GM19397 (cell line): ENCODE data around the gene PDGFA.

Experiments used
- ATAC-seq: cut with Tn5 transposase; IDR thresholded peaks from one replicate; pipeline ENCODE4 v1.9.1; 2021; ENCODE audit warnings: mild to moderate bottlenecking, moderate library complexity; ENCODE audit not compliant: unreplicated experiment

Gene PDGFA

DNA sequence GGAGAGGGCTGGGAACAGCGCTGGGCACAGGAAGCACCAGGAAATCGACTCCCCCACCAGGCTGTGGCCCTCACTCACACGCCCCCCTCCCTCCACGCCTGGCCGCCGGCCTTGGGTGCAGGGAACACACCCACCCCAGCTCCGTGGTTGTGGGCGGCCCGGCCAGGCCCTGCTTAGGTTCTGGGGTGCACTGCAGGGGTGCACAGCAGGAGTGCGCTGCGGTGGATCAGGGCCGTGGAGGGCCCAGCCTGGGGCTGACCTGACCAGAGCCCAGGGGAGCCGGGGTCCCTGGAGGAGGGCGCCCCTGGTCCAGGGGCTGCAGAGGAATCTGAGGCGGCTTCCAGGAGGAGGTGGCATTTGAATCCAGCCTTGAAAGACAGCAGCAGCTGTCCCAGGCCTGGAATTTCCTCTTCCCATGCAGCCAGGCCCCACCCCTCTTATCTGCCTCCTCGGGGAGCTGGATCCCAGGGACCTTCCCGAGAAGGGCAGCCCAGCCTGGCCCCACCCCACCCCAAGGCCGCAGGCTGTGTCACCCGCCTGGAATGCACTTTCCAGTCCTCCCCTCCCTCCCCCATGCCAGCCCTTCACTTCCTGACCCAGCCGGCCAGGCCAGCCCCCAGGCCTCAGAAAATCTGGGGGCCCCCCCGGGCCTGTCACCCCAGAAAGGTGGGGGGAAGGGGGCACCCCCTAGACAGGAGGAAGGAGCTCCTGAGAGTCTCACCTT, 18.4 kb upstream of the PDGFA start:
- no peak for ATAC-seq

DNA sequence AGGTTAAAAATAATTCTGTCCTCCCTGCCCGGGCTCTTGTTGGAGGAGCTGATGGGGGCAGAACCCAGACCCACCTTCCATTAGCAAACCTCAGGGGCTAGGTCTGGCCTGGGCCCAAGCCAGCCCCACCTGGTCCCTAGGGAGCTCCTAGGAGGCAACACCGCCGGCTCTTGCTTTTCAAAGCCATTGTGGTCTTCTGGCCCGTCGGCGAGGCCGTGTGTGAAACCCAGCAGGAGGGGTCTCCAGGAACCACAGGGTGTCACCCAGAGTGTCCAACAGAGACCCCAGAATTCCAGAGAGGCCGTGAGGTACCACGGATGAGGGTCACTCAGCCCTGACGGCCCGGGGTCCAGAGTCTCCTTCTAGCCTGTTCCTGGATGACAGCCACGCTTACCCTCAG, 16.6 kb upstream of the PDGFA start:
- ATAC-seq: no peak

DNA sequence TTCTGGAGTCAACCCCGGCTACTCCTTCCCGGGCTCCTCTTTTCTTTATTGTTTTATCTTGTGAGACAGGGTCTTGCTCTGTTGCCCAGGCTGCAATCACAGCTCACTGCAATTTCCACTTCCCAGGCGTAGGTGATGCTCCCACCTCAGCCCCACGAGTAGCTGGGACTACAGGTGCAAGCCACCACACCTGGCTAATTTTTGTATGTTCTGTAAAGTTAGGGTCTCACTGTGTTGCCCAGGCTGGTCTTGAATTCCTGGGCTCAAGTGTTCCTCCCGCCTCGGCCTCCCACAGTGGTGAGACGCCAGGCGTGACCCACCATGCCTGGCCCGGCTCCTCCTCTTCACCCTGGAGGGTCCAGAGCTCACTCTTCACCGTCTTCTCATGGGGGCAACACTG, 15.3 kb upstream of the PDGFA start:
- no peak for ATAC-seq

DNA sequence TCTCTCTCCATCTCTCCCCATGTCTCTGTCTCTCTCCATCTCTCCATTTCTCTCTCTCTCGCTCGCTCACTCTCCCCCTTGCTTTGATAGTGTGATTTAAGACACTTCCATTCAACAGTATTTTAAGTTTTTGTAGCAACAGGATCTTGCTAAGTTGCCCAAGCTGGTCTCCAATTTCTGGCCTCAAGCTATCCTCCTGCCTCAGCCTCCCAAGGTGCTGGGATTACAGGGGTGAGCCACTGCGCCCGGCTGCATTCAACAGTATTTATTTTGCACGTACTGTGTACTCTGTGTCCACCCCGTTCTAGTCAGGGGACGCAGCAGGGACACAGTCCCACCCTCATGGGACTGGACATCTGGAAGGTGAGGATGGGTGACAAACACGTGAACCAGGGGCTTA, 14.4 kb upstream of the PDGFA start:
- ATAC-seq: no peak

DNA sequence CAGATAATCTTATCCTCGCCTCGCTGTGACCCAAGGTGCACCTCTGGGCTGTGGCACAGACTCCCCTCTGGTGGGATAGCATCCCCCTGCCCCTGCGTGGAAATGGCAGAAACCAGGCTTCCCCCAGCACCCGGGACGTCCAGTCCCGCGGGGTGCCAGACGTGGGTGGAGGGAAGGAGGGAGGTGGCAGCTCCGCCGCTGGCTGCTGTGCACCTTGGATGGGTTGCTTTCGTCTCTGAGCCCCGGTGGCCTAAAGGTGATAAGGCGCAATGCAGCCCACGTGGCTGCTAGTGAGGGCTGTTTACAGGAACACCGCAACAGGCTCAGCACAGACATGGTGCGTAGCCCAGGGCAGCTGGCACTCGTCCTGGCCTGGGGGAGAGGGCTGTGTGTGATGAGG, 13.6 kb upstream of the PDGFA start:
- ATAC-seq: no peak

DNA sequence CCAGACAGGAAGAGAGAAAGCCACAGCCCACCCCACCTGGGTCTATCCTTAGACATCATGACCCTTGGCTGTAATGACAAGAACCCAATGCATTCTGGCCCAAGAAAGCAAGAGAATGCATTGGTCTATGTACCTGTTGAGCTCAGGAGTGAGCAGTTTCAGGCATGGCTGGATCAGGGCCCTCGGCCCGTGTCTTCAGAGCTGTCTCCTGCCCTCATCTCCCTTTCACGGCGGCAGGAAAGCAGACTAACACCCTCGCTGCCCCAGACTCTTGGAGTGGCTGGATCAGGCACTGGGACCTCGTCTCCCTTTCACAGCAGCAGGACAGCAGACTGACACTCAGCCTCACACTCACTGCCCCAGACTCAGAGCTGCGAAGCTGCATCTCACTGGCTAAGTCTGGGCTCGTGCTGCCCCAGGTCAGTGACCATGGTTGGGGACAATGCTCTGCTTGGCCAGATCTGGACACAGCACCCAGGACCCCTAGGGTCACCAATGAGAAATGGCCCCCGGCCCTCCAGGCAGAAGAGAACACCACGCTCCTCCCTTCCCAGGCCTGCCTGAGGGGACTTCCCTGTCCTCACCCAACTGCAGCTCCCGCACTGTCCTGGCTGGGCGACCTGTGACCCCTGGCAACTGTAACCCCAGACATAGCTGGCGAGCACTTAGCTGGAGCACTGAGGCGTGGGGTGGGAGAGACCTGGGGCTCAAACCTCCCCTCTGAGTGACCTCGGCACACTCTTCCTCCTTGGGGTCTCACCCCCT, 12.9 kb upstream of the PDGFA start:
- no peak for ATAC-seq

DNA sequence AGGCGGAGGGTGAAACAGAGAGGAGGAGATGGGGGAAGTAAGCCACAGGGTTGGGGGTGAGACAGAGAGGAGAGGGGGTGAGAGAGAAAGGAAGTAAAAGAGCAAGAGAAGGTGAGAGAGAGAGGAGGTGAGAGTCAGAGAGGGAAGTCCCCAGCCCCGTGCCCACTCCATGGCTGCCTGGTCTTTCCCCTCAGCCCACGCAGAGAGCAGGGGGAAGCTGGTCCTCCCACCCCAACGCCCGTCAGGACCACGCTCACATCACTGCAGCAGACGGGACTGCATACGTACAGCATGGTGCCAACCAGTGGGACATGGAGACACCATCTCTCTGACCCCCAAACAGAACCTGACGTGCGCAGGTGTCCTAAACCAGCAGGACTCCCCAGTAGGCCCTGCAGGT, 12.1 kb upstream of the PDGFA start:
- no peak for ATAC-seq

DNA sequence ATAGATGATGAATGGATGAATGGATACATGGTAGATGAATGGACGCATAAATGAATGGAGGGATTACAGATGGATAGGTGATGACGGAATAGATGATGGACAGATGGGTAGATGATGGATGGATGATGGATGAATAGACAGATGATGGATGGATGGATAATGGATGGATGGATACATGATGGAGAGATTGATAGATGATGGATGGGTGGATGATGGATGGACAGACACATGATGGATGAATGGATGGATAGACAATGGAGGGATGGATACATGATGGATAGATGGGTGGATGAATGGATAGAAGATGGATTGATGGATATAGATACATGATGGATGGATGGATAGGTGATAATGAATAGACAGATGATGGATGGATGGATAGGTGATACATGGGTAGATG, 8.8 kb upstream of the PDGFA start:
- ATAC-seq: no peak

DNA sequence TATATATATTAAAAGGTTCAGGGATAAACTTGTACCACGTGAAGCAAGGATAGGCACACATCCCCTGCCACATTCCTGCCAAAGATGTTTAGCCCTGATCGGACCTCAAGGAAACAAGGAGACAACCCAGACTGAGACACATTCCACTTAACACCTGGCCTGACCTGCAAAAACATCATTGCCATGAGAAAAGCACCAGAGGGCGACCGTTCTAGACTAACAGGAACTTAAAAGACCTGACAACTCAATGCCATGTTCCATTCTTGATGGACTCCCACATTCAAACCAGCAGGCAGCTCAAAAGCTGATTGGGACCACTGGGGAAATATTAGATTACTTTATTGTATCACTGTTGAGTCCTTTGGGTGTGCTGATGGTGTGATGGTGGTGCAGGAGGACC, 8.1 kb upstream of the PDGFA start:
- no peak for ATAC-seq

DNA sequence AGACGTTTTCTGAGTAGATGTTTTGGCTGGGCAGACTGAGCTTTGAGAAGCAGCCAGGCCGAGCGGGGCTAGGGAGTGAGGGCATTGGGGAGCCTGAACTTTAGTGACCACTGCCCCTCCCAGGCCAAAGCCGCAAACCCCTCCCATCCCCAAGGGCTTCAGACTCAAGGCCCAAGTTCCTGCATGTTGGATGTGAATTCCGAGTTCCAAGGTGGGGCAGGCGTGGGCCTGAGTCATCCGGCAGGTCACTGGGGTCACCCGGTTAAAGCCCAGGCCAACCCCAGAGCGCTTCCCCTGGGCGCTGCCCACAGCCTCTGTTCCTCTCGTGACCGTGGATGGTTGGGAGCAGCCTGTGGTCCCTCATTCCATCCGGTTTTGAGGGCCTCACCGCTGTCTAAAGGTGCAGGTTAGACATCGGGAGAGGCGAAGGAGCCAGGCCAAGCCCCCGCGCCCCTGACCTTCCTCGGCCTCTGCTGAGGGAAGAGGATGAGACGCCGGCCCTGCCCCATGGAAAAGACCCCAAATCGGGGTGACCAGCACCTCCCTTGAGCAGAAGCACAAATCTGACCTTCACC, 6.9 kb upstream of the PDGFA start:
- ATAC-seq: no peak

DNA sequence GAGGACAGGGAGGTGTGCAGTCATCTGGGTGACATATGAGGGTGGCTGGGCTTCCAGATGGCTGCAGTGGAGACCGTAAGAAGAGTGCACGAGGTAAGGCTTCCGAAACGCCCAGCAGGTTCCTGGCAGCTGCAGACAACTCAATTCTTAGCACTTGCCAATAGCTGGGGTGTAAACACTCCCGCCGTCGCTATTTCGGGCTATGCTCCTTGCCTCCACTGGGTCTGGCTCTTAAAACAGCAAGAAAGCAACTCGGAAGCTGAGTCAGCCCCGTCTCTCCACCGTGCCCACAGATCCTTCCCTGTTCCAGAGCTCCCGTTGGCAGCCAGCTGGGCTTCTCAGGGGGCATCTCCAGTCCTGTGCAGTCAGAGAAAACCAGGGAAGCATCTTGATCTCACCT, 6.1 kb upstream of the PDGFA start:
- ATAC-seq: no peak

DNA sequence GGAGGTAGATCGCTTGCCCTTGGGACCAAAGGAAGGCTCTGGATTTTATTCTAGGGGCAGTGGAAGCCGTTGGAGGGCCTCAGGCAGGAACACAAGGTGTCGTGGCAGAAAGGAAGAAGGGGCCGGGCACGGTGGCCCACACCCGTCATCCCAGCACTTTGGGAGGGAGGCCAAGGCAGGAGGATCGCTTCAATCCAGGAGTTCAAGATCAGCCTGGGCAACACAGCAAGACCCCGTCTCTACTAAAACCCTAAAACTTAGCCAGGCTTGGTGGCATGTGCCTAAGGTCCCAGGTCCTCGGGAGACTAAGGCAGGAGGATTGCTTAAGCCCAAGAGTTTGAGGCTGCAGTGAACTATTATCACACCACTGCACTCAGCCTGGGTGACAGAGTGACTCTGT, 5.2 kb upstream of the PDGFA start:
- no peak for ATAC-seq

DNA sequence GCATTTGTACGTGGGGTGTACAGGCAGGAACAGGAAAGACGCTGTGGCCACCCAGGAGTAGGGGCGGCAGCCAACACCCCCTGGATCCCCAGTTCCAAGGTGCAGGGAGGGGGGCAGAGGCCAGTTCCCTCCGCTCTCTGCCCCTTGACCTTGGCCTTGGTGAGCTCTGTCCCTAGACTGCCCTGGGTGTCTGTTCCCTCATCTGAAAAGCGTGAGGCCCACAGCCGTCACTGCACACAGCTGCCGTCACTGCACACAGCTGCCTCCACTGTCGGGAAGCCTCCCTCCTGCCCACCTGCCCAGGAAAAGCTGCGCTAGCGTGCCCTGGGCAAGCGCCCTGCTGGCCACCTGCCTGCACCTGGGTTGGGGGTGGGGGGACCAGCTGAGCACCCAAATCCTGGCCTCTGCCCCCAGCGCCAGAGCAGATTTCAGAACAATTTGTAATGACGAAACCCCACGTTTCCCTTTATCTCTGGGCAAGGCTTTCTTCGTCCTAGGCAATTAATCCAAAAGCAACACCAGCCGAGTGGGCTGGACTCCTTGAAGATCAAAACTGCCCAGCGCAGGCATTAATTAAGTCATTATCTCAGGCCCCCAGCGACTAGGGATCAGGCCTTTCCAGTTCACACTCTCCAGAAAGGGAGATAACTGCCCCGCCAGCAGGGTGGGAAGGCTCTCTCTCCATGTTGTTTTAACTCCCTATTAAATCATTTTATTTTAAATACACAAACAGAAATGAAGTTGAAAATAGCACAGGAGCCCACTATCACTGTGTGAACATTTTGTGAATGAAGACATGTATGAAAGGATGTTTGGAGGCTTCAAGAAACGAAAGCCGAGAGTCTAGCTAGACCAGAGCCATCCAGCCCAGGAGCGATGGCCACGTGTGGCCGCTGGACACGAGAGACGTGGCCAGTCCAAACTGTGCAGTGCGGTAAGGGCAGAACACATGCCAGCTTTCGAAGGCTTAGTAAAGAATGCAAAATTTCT, 4.0 kb upstream of the PDGFA start:
- no peak for ATAC-seq

DNA sequence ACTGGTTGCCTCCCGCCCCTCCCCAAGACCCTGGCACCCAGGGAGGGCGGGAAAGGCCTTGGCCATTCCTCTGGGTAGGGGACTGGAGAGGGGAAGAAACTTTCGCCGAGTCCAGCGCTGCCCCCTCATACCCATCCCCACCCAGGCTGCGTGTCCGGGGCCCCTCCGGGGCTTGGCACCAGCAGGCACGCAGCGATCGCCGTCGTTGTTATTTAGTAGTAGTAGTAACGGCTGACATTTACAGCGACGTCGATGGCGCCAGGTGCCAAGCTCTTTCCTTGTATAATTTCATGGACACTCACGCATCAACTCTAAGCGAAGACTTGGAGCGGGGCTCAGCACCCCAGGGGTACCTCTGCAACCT, 3.3 kb upstream of the PDGFA start:
- no peak for ATAC-seq

DNA sequence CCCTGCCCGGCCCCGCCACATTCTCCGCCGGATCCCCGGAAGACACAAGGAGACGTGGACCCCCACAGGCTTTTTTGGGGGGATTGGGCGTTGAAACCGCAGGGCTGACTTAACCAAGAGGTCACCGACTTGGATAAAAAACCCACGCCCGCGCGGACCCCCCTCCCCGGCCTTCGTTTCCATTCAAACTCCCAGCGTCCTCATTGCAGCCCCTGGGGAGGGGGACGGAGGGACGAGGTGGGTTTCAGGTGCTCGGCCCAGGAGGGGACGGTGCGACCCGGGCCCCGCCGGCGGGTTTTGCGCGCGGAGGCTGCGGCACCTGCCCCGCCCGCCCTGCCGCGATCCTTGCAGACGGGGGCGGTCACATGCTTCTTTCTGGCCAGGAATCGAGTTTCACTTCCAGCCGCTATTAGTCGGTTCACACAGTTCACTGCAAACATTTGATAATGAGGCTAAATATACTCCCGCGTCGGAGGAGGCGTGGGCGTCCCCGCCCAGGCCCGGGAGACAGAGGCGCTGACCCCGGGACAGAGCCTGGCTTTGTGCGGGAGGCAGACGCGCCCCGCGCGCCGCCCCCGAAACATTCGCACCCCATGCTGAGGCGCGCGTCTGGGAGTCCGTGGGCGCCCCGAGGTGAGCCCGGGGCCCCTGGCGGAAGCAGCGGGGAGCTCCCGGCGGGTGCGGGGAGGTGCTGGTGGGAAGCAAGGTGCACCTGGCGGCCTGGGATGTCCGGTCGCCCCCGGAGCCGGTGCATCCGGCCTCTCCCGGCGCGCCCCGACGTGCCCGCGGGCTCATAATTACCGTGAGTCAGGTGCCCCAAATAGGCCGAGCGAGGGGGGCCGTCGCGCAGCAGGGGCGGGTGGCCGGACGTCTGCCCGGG, 2.7 kb upstream of the PDGFA start:
- ATAC-seq: no peak

DNA sequence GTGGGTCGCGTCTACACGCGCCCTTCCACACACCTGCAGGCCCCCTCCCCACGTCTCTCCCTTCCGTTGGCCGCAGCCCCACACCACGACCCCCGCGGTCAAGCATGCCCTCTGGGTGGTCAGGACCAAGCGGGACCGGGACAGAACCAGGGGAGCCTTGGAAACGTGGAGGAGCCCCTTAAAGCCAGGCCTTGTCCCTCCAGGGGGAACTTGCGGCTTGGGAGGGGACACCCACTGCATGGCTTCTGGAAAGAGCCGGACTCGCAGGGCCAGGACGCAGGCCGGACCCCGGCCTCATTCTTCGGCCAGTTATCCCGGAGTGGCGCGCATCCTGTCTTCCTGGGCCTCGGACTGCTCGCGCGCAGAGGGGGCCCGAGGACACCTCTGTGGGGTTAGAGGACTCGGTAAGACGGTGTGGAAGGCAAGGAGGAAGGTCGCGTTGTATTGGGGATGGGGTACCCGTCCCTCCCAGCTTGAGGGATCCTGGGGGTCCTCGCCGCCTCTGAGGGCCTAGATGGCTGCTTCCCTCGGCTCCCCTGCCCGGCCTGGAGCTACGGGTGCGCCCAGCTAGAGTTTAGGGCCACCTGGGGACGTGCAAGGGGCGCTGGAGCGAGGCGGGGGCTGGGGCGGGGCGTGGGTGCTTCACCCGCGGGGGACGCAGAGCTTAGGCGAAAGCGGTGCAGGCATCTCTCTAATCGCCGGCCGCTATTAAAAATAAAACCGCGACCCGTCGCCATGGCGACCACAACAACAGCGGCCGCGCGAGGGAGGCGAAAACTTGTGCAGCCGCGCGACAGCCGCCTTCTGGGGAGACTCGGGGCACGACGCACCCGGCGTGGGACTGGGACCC, 1.8 kb upstream of the PDGFA start:
- no peak for ATAC-seq

DNA sequence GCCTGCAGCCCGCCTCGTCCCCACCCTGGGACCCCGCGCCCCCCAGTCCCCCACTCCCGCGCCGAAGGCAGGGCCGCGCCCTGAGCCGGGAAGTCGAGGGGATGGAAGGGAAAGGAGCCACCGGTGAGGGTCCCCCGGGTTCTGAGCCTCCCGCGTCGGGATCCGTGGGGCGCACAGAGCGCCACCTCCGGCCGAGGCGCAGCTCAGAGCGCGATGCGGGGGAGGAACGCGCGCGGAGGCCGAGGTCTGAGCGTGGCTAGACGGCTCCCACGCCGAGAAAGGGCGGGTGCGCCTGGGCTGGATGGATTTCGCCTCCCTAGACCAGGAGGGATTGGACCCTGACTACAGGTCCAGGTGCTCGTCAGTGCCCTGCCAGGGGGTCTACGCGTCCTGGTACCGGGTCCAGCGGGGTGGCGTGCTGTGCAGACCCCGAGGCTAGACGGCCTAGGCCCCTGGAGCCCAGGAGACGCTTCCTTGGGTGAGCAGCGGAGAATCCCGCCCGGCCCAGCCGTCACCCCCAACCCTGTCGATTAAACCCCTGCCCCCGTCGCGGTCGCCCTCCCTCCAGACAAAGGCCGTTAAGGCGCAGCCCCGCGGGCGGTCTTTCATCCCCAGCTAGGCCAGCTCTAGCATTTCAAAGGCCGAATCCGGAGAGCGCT, 986 bp upstream of the PDGFA start:
- no peak for ATAC-seq

DNA sequence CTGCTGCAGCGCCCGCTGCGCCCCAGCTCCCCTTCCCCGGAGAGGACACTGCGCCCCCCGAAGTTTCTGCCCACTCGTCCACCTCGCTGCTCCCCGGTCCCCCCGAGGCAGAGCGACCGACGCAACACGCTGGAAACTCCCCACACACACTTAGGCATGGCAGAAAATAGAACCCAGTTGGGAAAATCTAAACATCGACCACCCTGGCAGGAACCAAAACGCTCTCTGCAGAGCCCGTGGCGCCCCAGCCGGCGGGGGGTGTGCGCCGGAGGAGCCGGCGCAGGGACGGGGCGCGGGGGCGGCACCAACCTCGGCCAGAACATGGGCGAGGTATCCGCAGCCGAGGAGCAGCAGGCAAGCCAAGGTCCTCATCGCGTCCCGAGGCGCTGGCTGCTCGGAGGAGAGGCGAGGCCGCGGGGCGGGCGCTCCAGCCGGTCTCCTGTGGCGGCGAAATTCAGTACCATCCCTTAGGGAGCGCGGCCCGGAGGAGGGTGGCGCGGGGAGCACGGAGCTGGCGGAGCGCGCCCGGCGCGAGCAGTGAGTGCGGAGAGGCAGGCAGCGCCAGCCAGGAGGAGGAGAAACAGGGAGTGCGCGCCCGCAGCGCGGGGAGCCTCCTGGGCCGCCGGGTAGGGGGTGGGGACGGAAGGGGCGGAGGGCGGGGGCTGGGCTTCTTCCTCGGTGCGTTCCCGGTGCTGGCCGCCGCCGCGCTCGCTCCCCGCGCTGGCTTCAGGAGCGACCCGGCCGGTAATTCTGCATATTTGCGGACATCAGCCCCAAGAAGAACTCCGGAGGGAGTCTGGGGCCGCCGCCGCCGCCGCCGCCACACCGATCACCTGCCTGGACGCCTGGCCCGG, 789 bp downstream of the PDGFA start:
- ATAC-seq: no peak
